Peyer's patch (tissue), 4 donors: ENCODE results near the gene JDP2.

Experiments used
- POLR2A ChIP-seq, 2 donors: fragments of 450-650 bp; IDR thresholded peaks; one replicate each; pipeline ENCODE4 v1.5.1; 2017; ENCODE audit warnings: antibody characterized with exemption in 2 of 2, mild to moderate bottlenecking in 2 of 2, moderate library complexity in 2 of 2
- TF ChIP-seq, protein P1 (sequence below), 6 experiments: fragments of 450-650 bp in 4 of 6; fragments of 200-600 bp in 2 of 6; sonication (generic) in 1 of 6; IDR thresholded peaks; one replicate each; pipeline ENCODE4 v1.5.1; 2017 to 2019; ENCODE audit warnings: antibody characterized with exemption in 6 of 6, mild to moderate bottlenecking in 3 of 6, moderate library complexity in 1 of 6

DNA sequence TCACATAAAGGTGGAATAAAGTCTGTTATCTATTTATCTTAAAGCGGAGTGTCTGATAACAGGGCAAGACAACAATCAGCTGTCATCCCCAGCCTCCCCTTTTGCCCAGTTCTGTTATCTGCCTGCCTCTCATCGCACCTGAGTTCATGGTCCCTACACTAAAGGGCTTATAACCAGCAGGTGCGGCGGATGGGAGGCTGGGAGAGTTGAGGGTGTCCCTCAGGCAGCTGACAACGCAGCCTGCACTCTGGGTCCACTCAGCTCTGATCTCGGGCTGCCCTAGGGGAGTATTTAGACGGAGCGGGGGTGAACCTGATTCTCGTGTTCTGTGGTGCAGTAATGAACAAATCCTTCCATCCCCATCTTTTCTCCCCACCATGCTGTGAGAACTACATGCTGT lies 34.0 kb upstream of the JDP2 start:
- TF ChIP-seq, protein P1, sequence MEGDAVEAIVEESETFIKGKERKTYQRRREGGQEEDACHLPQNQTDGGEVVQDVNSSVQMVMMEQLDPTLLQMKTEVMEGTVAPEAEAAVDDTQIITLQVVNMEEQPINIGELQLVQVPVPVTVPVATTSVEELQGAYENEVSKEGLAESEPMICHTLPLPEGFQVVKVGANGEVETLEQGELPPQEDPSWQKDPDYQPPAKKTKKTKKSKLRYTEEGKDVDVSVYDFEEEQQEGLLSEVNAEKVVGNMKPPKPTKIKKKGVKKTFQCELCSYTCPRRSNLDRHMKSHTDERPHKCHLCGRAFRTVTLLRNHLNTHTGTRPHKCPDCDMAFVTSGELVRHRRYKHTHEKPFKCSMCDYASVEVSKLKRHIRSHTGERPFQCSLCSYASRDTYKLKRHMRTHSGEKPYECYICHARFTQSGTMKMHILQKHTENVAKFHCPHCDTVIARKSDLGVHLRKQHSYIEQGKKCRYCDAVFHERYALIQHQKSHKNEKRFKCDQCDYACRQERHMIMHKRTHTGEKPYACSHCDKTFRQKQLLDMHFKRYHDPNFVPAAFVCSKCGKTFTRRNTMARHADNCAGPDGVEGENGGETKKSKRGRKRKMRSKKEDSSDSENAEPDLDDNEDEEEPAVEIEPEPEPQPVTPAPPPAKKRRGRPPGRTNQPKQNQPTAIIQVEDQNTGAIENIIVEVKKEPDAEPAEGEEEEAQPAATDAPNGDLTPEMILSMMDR (IDR thresholded peaks at IDR 0.05), result no peak
- no peak for TF ChIP-seq POLR2A (IDR thresholded peaks at IDR 0.05)
